ENCODE measurements around the gene RPL35A.

- TF ChIP-seq, protein P1, sequence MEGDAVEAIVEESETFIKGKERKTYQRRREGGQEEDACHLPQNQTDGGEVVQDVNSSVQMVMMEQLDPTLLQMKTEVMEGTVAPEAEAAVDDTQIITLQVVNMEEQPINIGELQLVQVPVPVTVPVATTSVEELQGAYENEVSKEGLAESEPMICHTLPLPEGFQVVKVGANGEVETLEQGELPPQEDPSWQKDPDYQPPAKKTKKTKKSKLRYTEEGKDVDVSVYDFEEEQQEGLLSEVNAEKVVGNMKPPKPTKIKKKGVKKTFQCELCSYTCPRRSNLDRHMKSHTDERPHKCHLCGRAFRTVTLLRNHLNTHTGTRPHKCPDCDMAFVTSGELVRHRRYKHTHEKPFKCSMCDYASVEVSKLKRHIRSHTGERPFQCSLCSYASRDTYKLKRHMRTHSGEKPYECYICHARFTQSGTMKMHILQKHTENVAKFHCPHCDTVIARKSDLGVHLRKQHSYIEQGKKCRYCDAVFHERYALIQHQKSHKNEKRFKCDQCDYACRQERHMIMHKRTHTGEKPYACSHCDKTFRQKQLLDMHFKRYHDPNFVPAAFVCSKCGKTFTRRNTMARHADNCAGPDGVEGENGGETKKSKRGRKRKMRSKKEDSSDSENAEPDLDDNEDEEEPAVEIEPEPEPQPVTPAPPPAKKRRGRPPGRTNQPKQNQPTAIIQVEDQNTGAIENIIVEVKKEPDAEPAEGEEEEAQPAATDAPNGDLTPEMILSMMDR (conservative IDR thresholded peaks at IDR 0.05; ENCODE audit: low read depth in 2 of 2): no peak
- no peak for TF ChIP-seq EZH2 (IDR thresholded peaks at IDR 0.05; ENCODE audit: low read depth, unreplicated experiment)
- TF ChIP-seq, protein P2, sequence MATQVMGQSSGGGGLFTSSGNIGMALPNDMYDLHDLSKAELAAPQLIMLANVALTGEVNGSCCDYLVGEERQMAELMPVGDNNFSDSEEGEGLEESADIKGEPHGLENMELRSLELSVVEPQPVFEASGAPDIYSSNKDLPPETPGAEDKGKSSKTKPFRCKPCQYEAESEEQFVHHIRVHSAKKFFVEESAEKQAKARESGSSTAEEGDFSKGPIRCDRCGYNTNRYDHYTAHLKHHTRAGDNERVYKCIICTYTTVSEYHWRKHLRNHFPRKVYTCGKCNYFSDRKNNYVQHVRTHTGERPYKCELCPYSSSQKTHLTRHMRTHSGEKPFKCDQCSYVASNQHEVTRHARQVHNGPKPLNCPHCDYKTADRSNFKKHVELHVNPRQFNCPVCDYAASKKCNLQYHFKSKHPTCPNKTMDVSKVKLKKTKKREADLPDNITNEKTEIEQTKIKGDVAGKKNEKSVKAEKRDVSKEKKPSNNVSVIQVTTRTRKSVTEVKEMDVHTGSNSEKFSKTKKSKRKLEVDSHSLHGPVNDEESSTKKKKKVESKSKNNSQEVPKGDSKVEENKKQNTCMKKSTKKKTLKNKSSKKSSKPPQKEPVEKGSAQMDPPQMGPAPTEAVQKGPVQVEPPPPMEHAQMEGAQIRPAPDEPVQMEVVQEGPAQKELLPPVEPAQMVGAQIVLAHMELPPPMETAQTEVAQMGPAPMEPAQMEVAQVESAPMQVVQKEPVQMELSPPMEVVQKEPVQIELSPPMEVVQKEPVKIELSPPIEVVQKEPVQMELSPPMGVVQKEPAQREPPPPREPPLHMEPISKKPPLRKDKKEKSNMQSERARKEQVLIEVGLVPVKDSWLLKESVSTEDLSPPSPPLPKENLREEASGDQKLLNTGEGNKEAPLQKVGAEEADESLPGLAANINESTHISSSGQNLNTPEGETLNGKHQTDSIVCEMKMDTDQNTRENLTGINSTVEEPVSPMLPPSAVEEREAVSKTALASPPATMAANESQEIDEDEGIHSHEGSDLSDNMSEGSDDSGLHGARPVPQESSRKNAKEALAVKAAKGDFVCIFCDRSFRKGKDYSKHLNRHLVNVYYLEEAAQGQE (IDR thresholded peaks at IDR 0.05; ENCODE audit: unreplicated experiment): no peak
- no peak for TF ChIP-seq JUNB (IDR thresholded peaks at IDR 0.05; ENCODE audit: unreplicated experiment)
- no peak for TF ChIP-seq EZH2phosphoT487 (IDR thresholded peaks at IDR 0.05; ENCODE audit: unreplicated experiment)
- no peak for TF ChIP-seq POLR2AphosphoS5 (IDR thresholded peaks at IDR 0.05; ENCODE audit: low read depth)
- TF ChIP-seq ETS1 (IDR thresholded peaks at IDR 0.05): no peak
- no peak for TF ChIP-seq ZNF114 (CRISPR knock-in tag; IDR thresholded peaks at IDR 0.05)
- no peak for TF ChIP-seq CREB1 (CRISPR knock-in tag; IDR thresholded peaks at IDR 0.05; ENCODE audit: low read depth)
- TF ChIP-seq STAT1 (IDR thresholded peaks at IDR 0.05; ENCODE audit: unreplicated experiment): no peak
- no peak for TF ChIP-seq NANOG (IDR thresholded peaks at IDR 0.05; ENCODE audit: borderline replicate concordance)
- TF ChIP-seq ZNF331 (CRISPR knock-in tag; IDR thresholded peaks at IDR 0.05; ENCODE audit: low read depth): no peak
Observed at GRCh38 chr3:197913641-197914380, 36.2 kb upstream of the RPL35A start.

Measured in GM23338 (cell line).